ENCODE data around the gene KCNJ1.

Gene KCNJ1

DNA sequence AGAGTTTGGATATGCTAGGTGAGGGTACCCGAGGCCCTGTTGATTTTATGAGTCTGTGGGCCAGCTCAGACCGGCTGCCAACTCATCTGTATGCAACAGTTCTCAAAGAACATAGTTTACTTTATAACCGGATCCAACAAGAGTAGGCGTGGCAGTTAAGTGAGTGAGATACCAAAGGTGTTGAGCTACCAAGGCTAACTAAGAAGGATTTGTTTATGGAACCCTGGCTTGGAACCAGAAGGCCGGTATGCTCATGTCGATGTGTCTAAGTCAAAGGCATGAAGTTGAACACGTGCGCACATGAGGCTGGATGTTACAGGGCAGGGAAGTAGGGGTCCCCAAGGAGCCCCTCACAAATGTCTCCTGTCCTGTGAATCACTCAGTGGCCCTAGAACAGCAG lies at the start of gene KCNJ1:
KCNJ1 (minus strand) TSS at position 20 of the 400 bp plus-strand sequence. CDS start 27,053 bp downstream, outside the sequence.
- POLR2A ChIA-PET = no interaction called here
- TF ChIP-seq, protein P1, sequence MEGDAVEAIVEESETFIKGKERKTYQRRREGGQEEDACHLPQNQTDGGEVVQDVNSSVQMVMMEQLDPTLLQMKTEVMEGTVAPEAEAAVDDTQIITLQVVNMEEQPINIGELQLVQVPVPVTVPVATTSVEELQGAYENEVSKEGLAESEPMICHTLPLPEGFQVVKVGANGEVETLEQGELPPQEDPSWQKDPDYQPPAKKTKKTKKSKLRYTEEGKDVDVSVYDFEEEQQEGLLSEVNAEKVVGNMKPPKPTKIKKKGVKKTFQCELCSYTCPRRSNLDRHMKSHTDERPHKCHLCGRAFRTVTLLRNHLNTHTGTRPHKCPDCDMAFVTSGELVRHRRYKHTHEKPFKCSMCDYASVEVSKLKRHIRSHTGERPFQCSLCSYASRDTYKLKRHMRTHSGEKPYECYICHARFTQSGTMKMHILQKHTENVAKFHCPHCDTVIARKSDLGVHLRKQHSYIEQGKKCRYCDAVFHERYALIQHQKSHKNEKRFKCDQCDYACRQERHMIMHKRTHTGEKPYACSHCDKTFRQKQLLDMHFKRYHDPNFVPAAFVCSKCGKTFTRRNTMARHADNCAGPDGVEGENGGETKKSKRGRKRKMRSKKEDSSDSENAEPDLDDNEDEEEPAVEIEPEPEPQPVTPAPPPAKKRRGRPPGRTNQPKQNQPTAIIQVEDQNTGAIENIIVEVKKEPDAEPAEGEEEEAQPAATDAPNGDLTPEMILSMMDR (IDR thresholded peaks at IDR 0.05; ENCODE audit: control extremely low read depth, extremely low read depth, low read depth, missing control alignments) = no peak
- DNase-seq (ENCODE audit: extremely low spot score) = no peak
- CTCF ChIA-PET = interaction anchor here (2.2 kb wide), 1 partner anchor 37 kb away, joined by 6 read pairs; no protein-coding TSS in a partner anchor

DNA sequence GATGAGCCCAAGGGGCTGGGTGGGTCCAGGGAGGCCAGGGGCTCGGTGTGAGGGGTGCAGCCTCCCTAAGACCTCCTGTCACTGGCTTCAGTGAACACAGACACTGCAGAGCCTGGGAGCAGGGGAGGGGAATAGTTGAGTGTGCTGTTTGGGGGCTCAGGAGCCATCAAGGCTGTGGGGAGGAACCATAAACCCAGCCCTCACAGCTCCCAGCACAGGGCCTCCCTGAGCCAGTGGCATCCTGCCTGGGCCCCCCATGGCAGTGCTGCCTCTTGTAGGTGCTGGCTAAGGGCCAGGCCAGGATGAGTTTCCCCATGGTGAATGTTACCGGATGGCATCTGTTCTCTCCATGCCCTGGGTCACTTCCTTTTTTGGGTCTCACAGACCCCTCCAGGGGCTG lies 49.6 kb upstream of the KCNJ1 start:
- ChIA-PET POLR2A (no interaction called here), CTCF (interaction anchor here (0.7 to 2.1 kb wide), 2 partner anchors 11 to 12 kb away, joined by 3 to 6 read pairs; no protein-coding TSS in a partner anchor)
- DNase-seq (ENCODE audit: extremely low spot score) = no peak
- TF ChIP-seq, protein P1 (IDR thresholded peaks at IDR 0.05; ENCODE audit: control extremely low read depth, extremely low read depth, low read depth, missing control alignments) = no peak

DNA sequence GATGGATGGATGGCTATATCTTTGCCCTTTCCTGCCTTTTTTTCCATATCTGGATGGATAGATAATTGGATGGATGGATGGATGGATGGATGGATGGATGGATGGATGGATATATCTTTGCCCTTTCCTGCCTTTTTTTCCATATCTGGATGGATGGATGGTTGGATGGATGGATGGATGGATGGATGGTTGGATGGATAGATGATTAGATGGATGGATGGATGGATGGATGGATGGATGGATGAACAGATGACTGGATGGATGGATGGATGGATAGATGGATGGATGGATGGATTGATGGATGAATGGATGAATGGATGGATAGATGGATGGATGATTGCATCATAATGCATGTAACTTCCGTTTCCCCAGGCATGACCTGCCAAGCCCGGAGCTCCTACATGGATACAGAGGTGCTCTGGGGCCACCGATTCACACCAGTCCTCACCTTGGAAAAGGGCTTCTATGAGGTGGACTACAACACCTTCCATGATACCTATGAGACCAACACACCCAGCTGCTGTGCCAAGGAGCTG lies 49.0 kb upstream of the KCNJ1 start:
- DNase-seq (ENCODE audit: extremely low spot score) = no peak
- ChIA-PET CTCF (interaction anchor here (0.7 to 2.1 kb wide), 2 partner anchors 10 to 13 kb away, joined by 3 to 6 read pairs; no protein-coding TSS in a partner anchor), POLR2A (no interaction called here)
- TF ChIP-seq, protein P1 (IDR thresholded peaks at IDR 0.05; ENCODE audit: control extremely low read depth, extremely low read depth, low read depth, missing control alignments) = no peak

DNA sequence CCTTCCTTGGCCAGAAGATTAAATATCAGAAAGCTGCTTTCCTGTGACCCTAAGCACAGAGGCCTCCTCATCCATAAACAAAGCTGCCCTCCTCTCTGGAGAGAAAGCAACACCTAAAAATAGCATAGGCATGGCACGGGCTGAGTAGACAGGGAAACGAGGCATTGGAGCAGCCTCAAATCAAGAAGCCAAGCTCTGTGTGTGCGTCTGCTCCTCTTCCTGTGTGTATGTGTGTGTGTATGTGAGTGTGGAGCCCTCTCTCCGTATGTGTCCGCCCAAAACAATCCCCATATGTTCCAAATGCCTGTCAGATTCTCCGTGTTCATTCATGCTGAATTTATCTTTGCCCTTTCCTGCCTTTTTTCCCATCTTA lies 48.0 kb upstream of the KCNJ1 start:
- DNase-seq (ENCODE audit: extremely low spot score) = no peak
- TF ChIP-seq, protein P1 (IDR thresholded peaks at IDR 0.05; ENCODE audit: control extremely low read depth, extremely low read depth, low read depth, missing control alignments) = no peak
- ChIA-PET POLR2A (no interaction called here), CTCF (interaction anchor here (1.0 to 1.7 kb wide), 3 partner anchors 12 to 41 kb away, joined by 3 to 4 read pairs (median 4); no protein-coding TSS in a partner anchor)

DNA sequence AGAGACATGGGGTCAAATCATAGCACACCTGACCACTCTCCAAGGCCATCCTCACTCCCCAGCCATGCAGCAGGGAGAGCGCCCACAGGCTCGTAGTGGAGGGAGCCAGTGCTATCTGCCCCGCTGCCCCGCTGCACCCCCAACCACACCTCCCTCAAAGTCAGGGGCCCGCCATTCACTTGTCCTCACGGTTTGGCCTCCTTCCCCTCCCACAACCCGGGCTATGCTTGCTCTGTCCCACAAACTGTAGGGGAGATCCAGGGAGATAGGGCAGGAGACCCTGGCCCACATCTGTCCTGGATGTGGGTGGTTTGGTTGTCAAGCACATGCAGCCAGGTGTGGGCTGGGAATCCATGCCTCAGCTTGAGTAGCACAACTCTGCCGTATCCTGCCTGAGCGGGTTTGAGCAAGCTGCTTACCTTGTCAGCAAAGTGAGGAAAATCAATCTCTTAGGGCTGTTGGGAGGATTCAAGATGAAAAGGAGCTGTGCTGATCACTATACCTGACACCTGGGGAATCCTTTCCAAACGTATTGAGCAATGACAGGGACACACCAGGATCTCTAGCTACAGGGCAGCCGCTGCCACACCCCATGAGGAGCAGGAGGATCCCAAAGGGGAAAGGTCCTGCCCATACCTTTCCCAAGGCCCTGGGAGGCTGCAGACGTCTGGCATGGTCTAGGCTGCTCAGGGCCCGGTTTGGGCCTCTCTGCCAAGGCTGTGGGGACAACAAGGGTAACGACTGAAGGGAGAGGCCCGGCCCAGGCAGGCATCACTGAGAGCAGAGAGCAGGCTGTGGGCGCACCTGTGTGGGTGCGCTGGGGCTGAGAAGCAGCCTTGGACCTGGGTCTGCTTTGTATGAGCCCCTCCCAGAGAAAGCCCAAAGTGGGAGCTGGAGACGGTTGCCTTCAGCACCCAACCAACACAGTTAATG lies 47.4 kb upstream of the KCNJ1 start:
- ChIA-PET CTCF (interaction anchor here (1.0 to 1.7 kb wide), 3 partner anchors 11 to 42 kb away, joined by 3 to 4 read pairs (median 4); no protein-coding TSS in a partner anchor), POLR2A (no interaction called here)
- no peak for DNase-seq (ENCODE audit: extremely low spot score)
- TF ChIP-seq, protein P1 (IDR thresholded peaks at IDR 0.05; ENCODE audit: control extremely low read depth, extremely low read depth, low read depth, missing control alignments) = no peak

DNA sequence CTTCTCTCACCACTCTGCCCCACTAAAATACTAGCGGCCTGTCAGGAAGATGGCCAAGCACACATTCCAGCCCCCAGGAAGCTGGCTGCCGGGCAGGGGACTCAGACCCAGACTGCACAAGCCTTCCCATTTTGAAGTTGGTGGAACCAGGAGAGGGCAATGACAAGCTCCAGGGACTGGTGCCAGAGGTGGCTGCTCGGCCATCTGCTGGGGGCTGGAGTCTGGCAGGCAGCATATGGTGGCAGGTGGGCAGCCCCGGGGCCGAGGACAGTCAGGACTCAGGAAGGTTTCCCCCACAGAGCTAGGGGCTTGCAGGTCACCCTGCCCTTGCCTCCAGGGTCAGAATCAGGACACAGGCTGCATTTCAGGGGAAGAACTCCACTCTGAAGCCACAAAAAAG lies 46.7 kb upstream of the KCNJ1 start:
- POLR2A ChIA-PET = no interaction called here
- TF ChIP-seq, protein P1 (IDR thresholded peaks at IDR 0.05; ENCODE audit: control extremely low read depth, extremely low read depth, low read depth, missing control alignments) = no peak
- no peak for DNase-seq (ENCODE audit: extremely low spot score)
- CTCF ChIA-PET = interaction anchor here (1.6 to 1.7 kb wide), 2 partner anchors 10 to 29 kb away, joined by 4 to 8 read pairs; no protein-coding TSS in a partner anchor
